C4-2B (cell line): Measurements from ENCODE around the gene HLF.

Experiments
- CTCF ChIP-seq: fragments of 450-650 bp; conservative IDR thresholded peaks from 2 replicates; pipeline ENCODE4 v1.5.1; 2017; ENCODE audit warnings: mild to moderate bottlenecking
- ZFX ChIP-seq: fragments of 450-650 bp; IDR thresholded peaks from 2 replicates; pipeline ENCODE4 v1.6.1; 2017

GRCh38 chr17:55343900-55344513 lies 79.2 kb downstream of the HLF start:
- no peak for TF ChIP-seq CTCF
- no peak for TF ChIP-seq ZFX
